ENCODE data around the gene KIF3B. TPM values are rescaled to one million over a fixed set of nuclear protein-coding genes. Genes with fewer than 3 reads are reported as not detected.
A peak's percentile ranks its signal among the peaks of the same experiment; 100 is the strongest.

The KIF3B gene
- total and polyA plus RNA-seq, 2 of the 13 experiments (the other 11 are each of a cell fraction or from before 2014, with no cell fraction given), result 23.6 to 28.8 TPM

- TF ChIP-seq ZSCAN21 (CRISPR knock-in tag; IDR thresholded peaks at IDR 0.05; ENCODE audit: borderline replicate concordance) (no peak; the same call in 1 of the 2 replicates), ASH2L (IDR thresholded peaks at IDR 0.05; ENCODE audit: insufficient read length, low read depth, low read length) (peak; percentile 55), RBAK (CRISPR knock-in tag; IDR thresholded peaks at IDR 0.05) (no peak), ZNF44 (CRISPR knock-in tag; IDR thresholded peaks at IDR 0.05) (no peak), SP5 (CRISPR knock-in tag; IDR thresholded peaks at IDR 0.05; ENCODE audit: borderline replicate concordance, low read depth) (no peak), THRA (CRISPR knock-in tag; IDR thresholded peaks at IDR 0.05; ENCODE audit: borderline replicate concordance) (peak; percentile 46; the same call in 1 of the 2 replicates), CSRNP1 (CRISPR knock-in tag; IDR thresholded peaks at IDR 0.05) (peak; percentile 61; the same call in 1 of the 2 replicates), HIVEP1 (CRISPR knock-in tag; IDR thresholded peaks at IDR 0.05) (no peak), NR2F2 (IDR thresholded peaks at IDR 0.05; ENCODE audit: borderline replicate concordance, low read depth) (peak; percentile 56), BRCA1 (CRISPR knock-in tag; IDR thresholded peaks at IDR 0.05) (no peak), SOX13 (IDR thresholded peaks at IDR 0.05) (0 out of 2 replicates have a peak, but pooled peaks have one; percentile 29), SOX13 (CRISPR knock-in tag; conservative IDR thresholded peaks at IDR 0.05 in 1 of 2, IDR thresholded peaks at IDR 0.05 in 1 of 2) (peak in 1 of 2 experiments; percentile 95; a peak in 2 of 4 replicates), MAZ (IDR thresholded peaks at IDR 0.05; ENCODE audit: borderline replicate concordance, low read depth, low read length) (no peak), MAZ (CRISPR knock-in tag; IDR thresholded peaks at IDR 0.05; ENCODE audit: low read depth) (peak; percentile 50), NFYB (CRISPR knock-in tag; IDR thresholded peaks at IDR 0.05) (0 out of 2 replicates have a peak, but pooled peaks have one; percentile 0), ZFP36 (IDR thresholded peaks at IDR 0.05; ENCODE audit: borderline replicate concordance, low read depth, low read length, partially characterized antibody) (peak; percentile 89), PAXIP1 (CRISPR knock-in tag; conservative IDR thresholded peaks at IDR 0.05) (peak; percentile 92), KDM1A (CRISPR knock-in tag; IDR thresholded peaks at IDR 0.05) (peak; percentile 86), SNAPC5 (CRISPR knock-in tag; IDR thresholded peaks at IDR 0.05; ENCODE audit: borderline replicate concordance) (no peak), MAFG (CRISPR knock-in tag; IDR thresholded peaks at IDR 0.05) (no peak), ZFAT (CRISPR knock-in tag; conservative IDR thresholded peaks at IDR 0.05) (no peak), EED (CRISPR knock-in tag; IDR thresholded peaks at IDR 0.05) (no peak), MEF2D (CRISPR knock-in tag; IDR thresholded peaks at IDR 0.05) (peak; percentile 71; the same call in 1 of the 2 replicates), ZNF331 (CRISPR knock-in tag; IDR thresholded peaks at IDR 0.05) (peak; percentile 70; the same call in 1 of the 2 replicates)
Measured at GRCh38 chr20:32329817-32330554, 52.5 kb downstream of the KIF3B start (continued).
